HG03060 (cell line): ENCODE results near the gene DPP7.

Experiments
- ATAC-seq: cut with Tn5 transposase; IDR thresholded peaks from one replicate; pipeline ENCODE4 v1.9.1; 2021; ENCODE audit warnings: low read depth, moderate number of reproducible peaks; ENCODE audit not compliant: unreplicated experiment

The DPP7 gene

DNA sequence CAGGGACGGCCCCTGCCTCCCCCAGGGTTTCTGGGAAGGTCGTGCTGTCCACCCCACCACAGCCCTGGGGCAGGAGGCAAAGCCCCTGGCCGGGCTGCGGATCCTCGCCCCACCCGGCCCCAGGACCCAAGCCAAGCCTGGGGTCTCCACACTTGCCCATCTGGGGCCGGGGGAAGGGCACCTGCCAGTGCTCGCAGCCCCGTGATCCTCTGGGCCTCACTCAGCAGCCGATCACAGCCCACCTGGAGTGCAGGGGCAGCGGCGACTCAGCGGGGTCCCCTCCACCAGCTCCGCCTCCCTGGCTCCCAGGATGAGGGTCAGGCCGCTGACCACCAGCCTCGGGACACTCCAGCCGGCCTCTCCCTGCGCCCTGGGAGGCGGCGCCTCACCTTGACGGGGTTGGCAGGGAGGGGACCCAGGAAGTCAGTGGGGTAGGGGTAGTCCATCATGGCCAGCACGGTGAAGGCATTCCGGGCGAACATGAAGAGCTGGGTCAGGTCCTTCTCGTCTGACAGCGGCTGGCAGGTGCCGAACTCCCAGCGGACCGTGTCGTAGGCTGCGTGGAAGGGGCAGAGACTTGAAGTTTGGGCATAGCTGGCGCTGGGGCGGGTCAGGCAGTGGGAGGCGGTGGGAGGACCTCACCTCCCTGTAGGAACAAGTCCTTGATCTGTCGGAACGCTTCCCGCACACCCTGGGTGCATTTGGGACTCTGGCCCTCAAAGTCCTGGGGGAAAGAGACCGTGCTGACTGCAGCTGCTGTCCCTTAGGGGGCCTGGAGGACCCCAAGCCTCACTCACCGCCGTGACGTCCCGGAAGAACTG is 1.8 kb downstream of the DPP7 start:
- no peak for ATAC-seq

DNA sequence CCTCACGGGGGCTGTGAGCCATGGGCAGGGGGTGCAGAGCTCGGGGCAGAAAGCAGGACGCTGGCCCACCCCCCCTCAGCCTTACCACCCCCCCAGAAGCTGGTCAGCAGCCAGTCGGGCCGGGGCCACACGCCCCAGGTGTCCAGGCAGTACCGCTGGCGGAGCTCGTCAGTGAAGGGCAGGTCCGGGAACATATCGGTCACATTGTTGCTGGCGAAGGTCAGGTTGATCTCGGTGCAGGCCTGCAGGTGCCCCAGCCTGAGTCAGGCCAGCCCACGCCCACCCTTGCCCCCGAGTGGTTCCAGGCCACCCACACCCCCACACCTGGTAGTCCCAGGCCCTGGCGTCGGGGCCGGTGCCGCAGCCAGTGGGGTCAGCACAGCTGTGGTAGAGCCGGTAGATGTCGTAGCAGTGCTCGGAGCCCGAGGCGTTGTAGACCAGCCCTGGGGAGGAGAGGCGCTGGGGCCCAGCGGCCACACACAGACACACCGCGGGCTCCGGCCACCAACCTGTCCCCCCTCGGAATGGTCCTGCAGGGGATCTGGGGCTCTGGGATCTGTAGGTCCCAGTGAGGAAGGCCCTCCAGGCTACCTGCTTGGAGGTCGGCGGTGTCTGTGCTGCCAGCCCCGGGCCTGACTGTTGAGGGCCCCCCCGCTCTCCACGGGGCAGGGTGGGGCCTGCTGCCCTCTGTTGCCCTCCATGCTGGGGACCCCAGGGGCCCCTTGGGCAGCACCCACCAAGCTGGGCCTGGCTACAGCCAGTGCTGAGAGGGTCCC is 2.6 kb downstream of the DPP7 start:
- no peak for ATAC-seq

DNA sequence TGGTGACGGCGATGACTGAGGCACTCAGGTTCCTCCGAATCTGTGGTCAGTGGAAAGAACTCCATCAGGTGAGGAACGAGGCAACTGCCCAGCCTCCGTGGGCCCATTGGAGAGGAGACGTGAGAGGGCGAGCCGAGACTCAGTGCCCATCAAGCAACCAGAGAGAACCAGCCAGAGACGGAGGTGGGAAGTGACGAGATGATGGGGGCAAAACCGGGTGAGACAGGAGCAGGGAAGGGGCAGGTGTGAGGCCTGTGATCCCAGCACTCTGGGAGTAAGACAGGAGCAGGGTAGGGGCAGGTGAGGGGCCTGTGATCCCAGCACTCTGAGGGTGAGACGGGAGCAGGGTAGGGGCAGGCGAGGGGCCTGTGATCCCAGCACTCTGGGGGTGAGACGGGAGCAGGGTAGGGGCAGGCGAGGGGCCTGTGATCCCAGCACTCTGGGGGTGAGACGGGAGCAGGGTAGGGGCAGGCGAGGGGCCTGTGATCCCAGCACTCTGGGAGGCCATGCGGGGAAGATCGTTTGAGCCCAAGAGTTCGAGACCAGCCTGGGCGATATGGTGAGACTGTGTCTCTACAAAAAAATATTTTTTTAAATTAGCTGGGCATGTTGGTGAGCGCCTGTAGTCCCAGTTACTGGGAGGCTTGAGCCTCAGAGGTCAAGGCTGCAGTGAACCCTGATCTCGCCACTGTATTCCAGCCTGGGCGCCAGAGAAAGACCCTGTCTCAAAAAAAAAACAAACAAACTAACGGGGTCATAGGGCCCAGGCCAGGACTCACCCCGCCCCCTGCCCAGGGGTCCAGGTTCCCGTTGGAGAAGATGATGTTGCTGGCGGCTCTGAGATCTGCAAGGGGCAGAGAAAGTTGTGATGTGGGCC is 3.4 kb downstream of the DPP7 start:
- ATAC-seq, result no peak

DNA sequence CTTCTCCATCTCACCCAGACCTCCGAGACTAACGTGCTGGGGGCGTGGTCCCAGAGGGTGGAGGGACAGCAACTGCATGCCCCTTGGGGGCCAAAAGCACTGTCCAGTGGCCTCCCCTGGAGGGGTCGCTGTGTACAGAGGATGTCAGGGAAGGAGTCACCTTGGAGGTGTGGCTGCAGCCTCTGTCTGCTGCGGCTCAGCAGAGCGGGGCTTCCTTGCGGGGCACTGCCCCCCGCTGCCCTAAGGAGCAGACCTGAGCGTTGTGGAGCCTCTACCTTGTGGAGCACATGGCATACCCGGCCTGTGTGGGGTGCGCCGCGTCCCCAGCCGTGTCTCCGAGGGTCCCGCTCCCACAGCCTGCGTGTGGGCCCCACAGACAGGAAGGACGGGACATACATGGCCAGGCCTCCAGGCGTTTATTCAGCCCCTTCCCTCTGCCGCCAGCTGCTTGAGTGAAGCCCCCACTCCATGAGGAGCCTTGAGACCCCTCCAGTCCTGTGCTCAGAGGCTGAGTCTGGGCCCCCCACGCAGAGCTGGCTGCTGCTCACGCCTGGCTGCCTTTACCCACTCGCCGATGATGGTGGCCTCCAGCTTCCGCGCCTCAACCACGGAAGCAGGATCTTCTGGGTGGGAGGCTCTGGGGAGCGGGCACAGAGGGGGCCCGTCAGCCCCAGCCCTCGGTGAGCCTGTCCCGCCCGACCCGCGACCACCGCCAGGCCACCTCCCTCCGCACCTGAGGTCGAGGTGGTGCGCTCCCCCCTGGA is 4.2 kb downstream of the DPP7 start:
- no peak for ATAC-seq

DNA sequence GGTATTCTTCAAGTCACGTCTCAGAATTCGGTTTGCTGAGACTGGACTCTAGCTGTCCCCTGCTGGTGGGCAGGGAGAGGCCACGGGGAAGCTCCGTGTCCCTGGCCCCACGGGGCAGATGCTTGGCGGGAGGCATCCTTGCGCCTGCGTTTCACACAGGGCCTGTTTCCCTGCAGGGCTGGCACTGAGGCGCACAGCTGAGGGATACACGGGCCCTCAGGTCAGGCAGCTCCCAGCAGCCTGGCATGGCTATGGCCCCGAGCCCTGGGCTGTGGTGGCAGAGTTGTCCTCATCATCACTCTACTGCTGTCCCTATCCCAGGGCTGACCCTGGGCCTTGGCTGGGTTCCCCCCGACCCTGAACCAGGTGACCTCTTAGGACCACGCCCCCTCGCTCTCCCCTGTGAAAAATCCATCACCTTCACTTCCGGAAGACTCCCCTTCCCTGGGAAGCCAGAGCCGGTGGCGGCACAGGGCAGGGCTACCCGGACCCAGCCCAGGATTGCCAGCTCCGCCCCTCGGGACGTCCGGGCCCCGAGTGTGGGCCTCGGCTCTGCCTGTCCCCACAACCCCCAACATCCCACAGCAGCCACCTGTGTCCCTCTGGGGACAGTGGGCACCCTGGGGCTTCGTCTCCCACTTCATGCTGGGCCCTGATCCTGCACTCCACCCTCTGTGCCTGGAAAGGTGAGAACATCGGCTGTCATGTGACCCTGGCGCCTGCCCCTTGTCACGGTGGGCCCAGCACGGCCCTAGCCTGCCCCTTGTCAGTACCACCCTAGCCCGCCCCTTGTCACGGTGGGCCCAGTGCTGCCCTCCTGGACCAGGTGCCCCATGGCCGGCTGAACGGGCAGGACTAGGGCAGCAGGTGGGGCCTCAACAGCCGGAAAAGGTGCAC is 5.0 kb downstream of the DPP7 start:
- no peak for ATAC-seq

DNA sequence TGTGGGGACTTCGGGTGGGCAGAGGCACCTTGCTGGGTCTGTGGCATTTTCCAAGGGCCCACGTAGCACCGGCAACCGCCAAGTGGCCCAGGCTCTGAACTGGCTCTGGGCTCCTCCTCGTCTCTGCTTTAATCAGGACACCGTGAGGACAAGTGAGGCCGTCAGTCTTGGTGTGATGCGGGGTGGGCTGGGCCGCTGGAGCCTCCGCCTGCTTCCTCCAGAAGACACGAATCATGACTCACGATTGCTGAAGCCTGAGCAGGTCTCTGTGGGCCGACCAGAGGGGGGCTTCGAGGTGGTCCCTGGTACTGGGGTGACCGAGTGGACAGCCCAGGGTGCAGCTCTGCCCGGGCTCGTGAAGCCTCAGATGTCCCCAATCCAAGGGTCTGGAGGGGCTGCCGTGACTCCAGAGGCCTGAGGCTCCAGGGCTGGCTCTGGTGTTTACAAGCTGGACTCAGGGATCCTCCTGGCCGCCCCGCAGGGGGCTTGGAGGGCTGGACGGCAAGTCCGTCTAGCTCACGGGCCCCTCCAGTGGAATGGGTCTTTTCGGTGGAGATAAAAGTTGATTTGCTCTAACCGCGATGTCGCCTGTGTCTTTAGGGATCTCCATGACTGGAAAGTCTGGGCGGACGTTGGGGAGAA is 5.8 kb downstream of the DPP7 start:
- no peak for ATAC-seq

DNA sequence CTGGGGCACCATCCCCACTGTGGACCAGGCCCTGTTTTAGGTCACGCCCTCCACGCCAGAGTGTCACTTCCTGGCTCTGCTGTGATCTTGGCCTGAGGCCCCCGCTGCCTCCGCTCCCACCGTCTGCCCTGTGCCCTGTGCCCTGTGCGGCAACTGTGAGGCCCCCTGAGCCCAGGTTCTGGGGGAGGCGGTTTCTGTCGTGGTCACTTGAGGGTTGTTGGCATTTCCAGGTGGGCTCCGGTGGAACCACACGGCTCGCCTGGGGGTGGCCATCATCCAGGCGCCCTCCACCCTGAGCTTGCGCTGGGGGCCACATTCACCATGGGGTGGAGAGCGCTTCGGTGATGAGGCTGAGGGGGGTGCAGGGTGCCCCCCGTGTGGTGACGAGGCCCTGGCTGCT is 6.6 kb downstream of the DPP7 start:
- no peak for ATAC-seq

DNA sequence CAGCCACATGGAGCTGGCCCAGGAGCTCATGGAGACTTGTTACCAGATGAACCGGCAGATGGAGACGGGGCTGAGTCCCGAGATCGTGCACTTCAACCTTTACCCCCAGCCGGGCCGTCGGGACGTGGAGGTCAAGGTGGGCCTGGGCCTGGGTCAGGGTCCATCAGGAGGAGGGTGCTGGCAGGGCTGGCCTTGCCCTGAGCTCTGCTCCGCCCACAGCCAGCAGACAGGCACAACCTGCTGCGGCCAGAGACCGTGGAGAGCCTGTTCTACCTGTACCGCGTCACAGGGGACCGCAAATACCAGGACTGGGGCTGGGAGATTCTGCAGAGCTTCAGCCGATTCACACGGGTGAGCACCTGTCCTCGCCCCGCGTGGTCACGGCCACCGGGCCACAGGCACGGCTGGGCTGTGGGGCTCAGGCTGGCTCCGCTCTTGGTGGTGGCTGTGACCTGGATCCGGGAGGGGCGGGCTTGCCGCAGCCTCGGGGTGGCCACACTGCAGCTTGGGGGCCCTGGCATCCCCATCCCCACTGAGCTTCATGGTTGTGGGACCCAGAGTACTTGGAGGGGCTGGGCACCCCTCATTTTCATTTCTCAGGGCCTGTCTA is 7.1 kb downstream of the DPP7 start:
- ATAC-seq, result no peak

DNA sequence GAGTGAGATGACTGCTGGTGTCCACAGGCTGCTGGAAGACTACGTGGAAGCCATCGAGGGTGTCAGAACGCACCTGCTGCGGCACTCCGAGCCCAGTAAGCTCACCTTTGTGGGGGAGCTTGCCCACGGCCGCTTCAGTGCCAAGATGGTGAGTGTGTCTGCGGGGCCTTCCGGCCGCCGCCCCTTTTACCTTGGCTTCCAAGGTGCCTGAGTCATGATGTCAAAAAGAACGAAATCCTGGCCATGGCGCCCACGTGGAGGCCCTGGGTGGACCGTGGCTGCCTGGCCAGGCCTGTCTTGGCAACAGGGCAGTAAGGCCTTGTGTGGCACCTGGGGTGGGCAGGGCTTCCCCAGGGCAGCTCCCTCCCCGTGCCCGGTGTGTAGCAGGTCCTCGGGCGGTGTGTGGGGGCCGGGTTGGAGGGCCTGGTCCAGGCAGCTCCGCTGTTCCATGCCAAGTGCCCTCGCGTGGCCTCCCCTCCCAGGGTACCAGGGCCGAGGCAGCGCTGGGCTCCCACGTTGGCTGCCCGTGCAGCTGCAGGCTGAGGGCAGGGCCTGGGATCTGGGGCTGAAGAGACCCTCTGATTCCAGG is 7.8 kb downstream of the DPP7 start:
- ATAC-seq, result no peak

DNA sequence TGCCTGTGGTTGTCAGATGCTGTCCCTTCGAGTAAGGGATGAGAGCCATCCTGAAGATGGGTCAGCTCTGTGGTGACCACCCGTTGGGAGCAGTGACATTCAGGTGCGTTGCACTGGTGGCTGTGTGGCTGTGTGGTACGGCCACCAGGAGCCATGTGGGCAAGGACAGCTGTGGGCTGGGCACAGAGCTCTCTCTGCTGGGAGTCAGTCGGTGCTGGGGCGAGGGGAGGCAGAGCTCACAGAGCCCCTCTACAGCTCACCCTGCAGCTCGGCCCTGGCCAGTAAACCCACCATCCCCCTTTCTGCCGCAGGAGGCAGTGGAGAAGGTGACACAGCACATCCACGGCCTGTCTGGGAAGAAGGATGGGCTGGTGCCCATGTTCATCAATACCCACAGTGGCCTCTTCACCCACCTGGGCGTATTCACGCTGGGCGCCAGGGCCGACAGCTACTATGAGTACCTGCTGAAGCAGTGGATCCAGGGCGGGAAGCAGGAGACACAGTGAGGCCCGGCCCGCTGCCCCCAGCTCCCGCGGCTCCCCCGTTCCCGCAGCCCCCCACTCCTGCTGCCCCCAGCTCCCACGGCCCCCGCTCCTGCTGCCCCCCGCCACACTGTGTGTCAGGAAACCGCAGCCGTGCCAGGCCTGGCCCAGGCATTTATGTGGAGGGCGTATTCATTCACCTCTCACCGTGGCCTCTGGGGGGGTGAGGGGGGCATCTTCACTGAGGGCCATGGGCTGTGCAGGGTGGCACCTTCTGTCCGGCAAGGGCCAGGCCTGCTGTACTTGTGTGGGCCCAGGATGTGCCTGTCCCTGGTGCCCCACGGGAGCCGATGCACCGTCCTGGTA is 8.5 kb downstream of the DPP7 start:
- no peak for ATAC-seq

DNA sequence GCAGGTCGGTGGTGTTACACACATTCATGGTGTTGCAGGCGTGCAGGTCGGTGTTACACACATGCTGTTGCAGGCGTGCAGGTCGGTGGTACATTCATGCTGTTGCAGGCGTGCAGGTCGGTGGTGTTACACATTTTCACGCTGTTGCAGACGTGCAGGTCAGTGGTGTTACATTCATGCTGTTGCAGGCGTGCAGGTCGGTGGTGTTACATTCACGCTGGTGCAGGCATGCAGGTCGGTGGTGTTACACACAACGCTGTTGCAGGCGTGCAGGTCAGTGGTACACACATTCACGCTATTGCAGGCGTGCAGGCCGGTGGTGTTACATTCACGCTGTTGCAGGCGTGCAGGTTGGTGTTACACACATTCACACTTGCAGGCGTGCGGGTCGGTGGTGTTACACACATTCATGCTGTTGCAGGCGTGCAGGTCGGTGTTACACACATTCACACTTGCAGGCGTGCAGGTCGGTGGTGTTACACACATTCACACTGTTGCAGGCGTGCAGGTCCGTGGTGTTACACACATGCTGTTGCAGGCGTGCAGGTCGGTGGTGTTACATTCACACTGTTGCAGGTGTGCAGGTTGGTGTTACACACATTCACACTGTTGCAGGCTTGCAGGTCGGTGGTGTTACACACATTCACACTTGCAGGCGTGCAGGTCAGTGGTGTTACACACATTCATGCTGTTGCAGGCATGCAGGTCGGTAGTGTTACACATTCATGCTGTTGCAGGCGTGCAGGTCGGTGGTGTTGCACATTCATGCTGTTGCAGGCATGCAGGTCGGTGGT is 11.1 kb downstream of the DPP7 start:
- ATAC-seq, result no peak

DNA sequence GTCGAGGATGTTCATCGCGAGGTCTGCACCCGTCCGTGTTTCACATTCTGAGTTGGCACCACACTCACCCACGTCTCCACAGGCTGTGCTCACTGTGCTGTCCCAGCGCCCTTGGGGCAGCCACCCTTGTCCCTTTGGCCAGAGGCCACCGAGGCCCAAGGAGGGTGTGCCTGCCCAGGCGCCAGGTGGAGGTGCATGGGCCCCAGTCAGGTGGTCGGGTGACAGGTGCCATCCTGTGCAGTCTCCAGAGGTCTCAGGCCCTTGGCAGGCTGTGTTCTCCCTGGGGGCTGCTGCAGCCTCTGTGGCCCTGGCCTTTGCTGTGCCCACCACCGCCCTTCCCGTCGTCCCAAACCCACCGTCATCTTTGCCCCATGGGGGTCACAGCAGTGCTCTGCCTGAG is 15.3 kb downstream of the DPP7 start:
- ATAC-seq, result no peak

DNA sequence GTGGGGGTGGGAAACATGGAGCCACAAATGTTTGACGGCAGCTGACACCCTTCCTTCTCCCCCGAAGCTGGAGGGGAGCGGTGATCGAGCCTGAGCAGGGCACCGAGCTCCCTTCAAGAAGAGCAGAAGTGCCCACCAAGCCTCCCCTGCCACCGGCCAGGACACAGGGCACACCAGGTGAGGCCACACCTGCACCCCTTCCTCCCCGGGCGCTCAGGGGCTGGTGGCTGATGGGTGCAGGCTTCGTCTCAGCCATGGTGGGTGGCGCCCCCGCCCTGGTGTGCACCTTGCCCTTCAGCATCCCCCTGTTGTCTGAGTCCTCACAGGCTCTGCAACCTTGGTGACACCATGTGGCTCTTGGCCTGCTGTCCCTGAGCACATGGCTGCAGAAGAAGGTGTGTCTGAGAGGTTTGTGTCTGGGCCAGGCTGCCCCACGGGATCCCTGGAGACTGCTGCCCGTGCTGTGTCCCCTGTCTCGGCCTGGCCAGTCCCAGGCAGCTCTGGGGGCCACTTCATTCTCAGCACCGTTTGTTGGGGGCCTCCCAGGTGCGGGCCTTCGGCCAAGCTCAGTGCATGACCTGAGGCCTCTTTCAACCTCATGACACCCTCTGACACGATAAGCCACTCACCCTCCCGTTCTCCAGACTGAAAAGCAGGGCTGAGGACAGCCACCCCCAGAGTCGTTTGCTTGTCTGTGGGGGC is 16.6 kb downstream of the DPP7 start:
- ATAC-seq, result no peak

DNA sequence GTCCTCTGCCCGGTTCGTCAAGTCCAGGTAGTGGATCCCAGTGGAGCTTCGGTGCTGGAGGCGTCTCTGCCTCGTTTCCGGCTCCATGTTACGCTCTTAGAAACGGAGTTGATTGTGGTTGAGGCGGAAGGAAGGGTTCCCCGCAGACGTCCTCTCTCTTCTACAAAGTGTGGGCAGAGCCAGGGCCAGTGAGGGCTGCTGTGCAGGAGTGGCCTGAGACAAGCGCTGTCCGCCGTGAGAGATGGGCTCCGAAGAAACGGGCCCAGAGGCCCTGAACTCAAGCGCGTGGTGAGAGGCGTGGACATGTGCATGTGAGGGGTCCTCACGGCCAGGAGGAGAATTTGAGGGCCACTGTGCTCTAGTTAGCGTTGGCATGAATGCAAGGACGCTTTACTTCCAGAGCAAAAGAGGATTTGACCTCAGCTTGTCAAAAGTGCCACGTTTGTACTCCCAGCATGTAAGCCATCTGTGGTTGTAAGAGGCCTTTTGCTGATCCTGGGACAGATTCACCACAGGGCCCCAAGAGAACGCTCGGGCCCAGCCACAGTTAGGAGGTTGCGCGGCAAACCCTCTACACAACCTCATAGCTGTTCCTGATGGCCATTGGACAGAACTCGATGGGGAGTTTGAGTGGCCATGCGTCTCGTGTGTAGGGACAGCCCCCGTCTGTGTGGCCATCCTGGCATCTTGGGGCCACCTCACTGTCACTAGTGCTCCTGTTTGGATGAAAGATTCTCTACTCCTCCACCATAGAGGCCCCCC is 17.6 kb downstream of the DPP7 start:
- no peak for ATAC-seq
